ENCODE data around the gene CDKN2AIP. TPM values are rescaled to one million over a fixed set of nuclear protein-coding genes. Genes with fewer than 3 reads are reported as not detected.

CDKN2AIP gene
- total and polyA plus RNA-seq, 10 of the 15 experiments (the other 5 are each of a cell fraction or from before 2014, with no cell fraction given), result 6.0 to 22.7 (median 15.9) TPM

- RAD21 ChIA-PET (ENCODE audit: unreplicated experiment), result no interaction called here
- H4K20me1 ChIP-seq (ENCODE audit: control insufficient read depth, insufficient read depth), result no peaks in the 10 kb centered on the region
- no peak overlapping the region for H3K27ac ChIP-seq (ENCODE audit: control insufficient read depth, insufficient read depth)
- no peak overlapping the region for H3K4me2 ChIP-seq (ENCODE audit: control insufficient read depth, insufficient read depth)
- CTCF ChIA-PET, result interaction anchor here (1.6 kb wide), 1 partner anchor 16 kb away, joined by 3 read pairs; no protein-coding TSS in a partner anchor
- no peaks in the 10 kb centered on the region for H3K36me3 ChIP-seq (ENCODE audit: control insufficient read depth in 2 of 2, insufficient read depth in 2 of 2, low read length in 1 of 2)
- H2AFZ ChIP-seq (ENCODE audit: control insufficient read depth, low read depth, low read length), result no peak overlapping the region
- TF ChIP-seq FOS (IDR thresholded peaks at IDR 0.05; ENCODE audit: borderline replicate concordance, extremely low read depth, insufficient read length) (no peak), NFYA (IDR thresholded peaks at IDR 0.05; ENCODE audit: borderline replicate concordance, low read depth, low read length) (no peak), MTA3 (IDR thresholded peaks at IDR 0.05; ENCODE audit: borderline replicate concordance, low read length) (no peak)
- POLR2A ChIA-PET, result no interaction called here
- no TSS peak for BruUV-seq (replicated peaks)
- SMC1A ChIA-PET (ENCODE audit: uncharacterized antibody, unreplicated experiment), result no interaction called here
- H3K27me3 ChIP-seq (replicated peaks in 1 of 2; ENCODE audit: control insufficient read depth in 2 of 2, insufficient read depth in 2 of 2, low read length in 1 of 2), result no peaks in the 10 kb centered on the region
- no peak overlapping the region for H3K4me3 ChIP-seq
- ATAC-seq (no peak), DNase-seq (ENCODE audit: low read depth, low spot score) (no peak), FAIRE-seq (no peak)
- H3K9me3 ChIP-seq (replicated peaks; ENCODE audit: control insufficient read depth, insufficient read depth, low read length), result no peaks in the 10 kb centered on the region
- H3K79me2 ChIP-seq (ENCODE audit: control insufficient read depth, insufficient read depth, low read length), result no peaks in the 10 kb centered on the region
- no peak overlapping the region for H3K9ac ChIP-seq (ENCODE audit: control insufficient read depth, insufficient read depth, low read length)
- H3K4me1 ChIP-seq (ENCODE audit: control insufficient read depth, insufficient read depth, low read length), result no peaks in the 10 kb centered on the region
- intact Hi-C loops (cut with micrococcal nuclease; ENCODE audit: unreplicated experiment) (no loop called here), in situ Hi-C loops (cut with MboI) (no loop called here)
- 43% methylated on average over 9 of the region's 9 CpGs for WGBS (ENCODE audit: insufficient coverage, insufficient replicate concordance, low lambda C conversion rate, missing lambda C conversion rate)
These were observed 21.3 kb upstream of the CDKN2AIP start for GRCh38 chr4:183422962-183423631.

- Histone ChIP-seq H3K4me1 (ENCODE audit: control insufficient read depth, insufficient read depth, low read length) (no peaks in the 10 kb centered on the region), H3K4me3 (no peak overlapping the region), H3K27ac (ENCODE audit: control insufficient read depth, insufficient read depth) (no peak overlapping the region), H3K79me2 (ENCODE audit: control insufficient read depth, insufficient read depth, low read length) (no peaks in the 10 kb centered on the region), H2AFZ (ENCODE audit: control insufficient read depth, low read depth, low read length) (no peak overlapping the region), H3K9me3 (replicated peaks; ENCODE audit: control insufficient read depth, insufficient read depth, low read length) (no peaks in the 10 kb centered on the region), H3K36me3 (ENCODE audit: control insufficient read depth in 2 of 2, insufficient read depth in 2 of 2, low read length in 1 of 2) (no peaks in the 10 kb centered on the region), H3K4me2 (ENCODE audit: control insufficient read depth, insufficient read depth) (no peak overlapping the region), H3K27me3 (replicated peaks in 1 of 2; ENCODE audit: control insufficient read depth in 2 of 2, insufficient read depth in 2 of 2, low read length in 1 of 2) (no peaks in the 10 kb centered on the region), H3K9ac (ENCODE audit: control insufficient read depth, insufficient read depth, low read length) (no peak overlapping the region), H4K20me1 (ENCODE audit: control insufficient read depth, insufficient read depth) (no peaks in the 10 kb centered on the region)
- FAIRE-seq, result no peak
- ChIA-PET RAD21 (ENCODE audit: unreplicated experiment) (no interaction called here), CTCF (no interaction called here), POLR2A (no interaction called here), SMC1A (ENCODE audit: uncharacterized antibody, unreplicated experiment) (no interaction called here)
- ATAC-seq, result no peak
- 47% methylated on average over 5 of the region's 5 CpGs for WGBS (ENCODE audit: insufficient coverage, insufficient replicate concordance, low lambda C conversion rate, missing lambda C conversion rate)
- DNase-seq (ENCODE audit: low read depth, low spot score), result no peak
- BruUV-seq (replicated peaks), result no TSS peak
- in situ Hi-C loops (cut with MboI) (no loop called here), intact Hi-C loops (cut with micrococcal nuclease; ENCODE audit: unreplicated experiment) (no loop called here)
- no peak for TF ChIP-seq ASH2L (IDR thresholded peaks at IDR 0.05; ENCODE audit: borderline replicate concordance, low read depth)
- TF ChIP-seq JUND (IDR thresholded peaks at IDR 0.05; ENCODE audit: low read depth, low read length), result no peak
- no peak for TF ChIP-seq SREBF1 (IDR thresholded peaks at IDR 0.05; ENCODE audit: low read length)
- no peak for TF ChIP-seq BHLHE40 (IDR thresholded peaks at IDR 0.05; ENCODE audit: borderline replicate concordance in 1 of 2, low read depth in 2 of 2, low read length in 1 of 2)
- no peak for TF ChIP-seq ZNF274 (IDR thresholded peaks at IDR 0.05; ENCODE audit: insufficient read depth, insufficient read length)
- no peak for TF ChIP-seq NKRF (conservative IDR thresholded peaks at IDR 0.05)
- no peak for TF ChIP-seq HDAC2 (IDR thresholded peaks at IDR 0.05)
- TF ChIP-seq ZBTB40 (IDR thresholded peaks at IDR 0.05; ENCODE audit: borderline replicate concordance), result no peak
These were observed 20.2 kb upstream of the CDKN2AIP start for GRCh38 chr4:183424109-183424744.

Measured in GM12878 (cell line).